ENCODE data around the gene TAOK1.
"Not testable (repeated sequence)": the region's sequence is repeated elsewhere in the genome, so short reads cannot be mapped to it uniquely, and the experiment has no call there.

The TAOK1 gene

GRCh38 chr17:29449865-29450671 lies 59.9 kb downstream of the TAOK1 start:
- no peak for DNase-seq

- no peak for DNase-seq
Observed at GRCh38 chr17:29451121-29451742, 61.1 kb downstream of the TAOK1 start.

DNA sequence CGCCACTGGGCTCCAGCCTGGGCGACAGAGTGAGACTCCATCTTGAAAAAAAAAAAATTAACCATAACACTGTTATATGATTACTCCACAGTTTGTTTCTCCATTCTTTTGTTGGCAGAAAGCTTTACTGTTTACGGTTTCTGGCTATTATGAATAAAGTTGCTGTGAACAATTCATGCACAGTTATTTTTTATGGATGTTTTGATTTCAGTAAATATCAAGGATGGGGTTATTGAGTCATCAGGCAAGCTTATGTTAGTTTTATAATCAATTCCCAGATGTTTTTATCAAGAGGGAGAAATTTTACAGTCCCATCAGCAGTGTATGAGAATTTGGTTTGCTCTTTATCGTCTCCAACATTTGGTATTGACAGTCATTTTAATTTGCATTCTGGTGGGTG lies 67.9 kb downstream of the TAOK1 start:
- no peak for DNase-seq

DNA sequence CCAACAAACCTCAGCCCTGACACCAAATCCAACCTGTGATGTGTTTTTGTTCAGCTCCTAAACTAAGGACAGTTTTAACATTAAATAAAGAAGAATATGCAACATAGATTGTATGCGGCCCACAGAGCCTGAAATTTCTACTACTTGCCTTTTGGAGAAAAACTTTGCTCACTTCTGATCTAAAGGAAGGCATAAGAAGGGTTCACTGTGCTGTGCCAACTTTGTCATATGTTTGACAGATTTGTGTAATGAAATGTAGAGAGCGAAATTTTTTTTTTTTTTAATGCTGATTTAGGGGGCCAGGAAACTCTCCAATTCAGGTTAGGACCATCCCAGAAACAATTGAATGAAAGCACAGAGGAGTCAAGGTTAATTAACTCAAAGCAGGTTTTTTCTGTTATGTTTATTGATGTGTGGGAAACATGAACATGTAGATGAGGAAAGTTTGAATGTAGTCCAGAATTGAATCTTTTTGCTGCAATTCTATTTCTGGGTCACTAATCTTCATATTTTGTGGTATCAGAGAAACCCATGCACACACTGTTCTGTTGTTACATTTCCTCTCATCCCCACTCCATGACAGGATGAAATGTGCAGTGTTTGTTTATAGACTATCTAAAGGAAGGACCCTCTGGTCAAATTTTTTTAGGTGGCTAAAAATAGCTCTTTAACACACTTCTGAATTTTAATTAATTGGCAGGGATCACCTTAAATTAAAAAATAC lies 71.5 kb downstream of the TAOK1 start:
- no peak for DNase-seq

GRCh38 chr17:29469276-29469675 lies 79.1 kb downstream of the TAOK1 start:
- DNase-seq = no peak

GRCh38 chr17:29473437-29473836 lies 83.3 kb downstream of the TAOK1 start:
- not testable (repeated sequence) for DNase-seq

DNA sequence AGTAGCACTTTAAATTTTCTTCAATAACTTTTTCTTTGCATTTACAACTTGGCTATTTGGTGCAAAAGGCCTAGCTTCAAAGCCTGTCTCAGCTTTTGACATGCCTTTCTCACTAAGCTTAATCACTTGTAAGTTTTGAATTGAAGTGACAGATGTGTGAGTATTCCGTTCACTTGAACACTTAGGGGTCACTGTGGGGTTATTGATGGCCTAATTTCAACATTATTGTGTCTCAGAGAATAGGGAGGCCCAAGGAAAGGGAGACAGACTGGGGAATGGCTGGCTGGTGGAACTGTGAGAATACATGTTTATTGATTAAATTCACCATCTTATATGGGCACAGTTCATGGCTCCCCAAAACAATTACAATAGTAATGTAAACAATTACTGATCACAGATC lies 84.1 kb downstream of the TAOK1 start:
- no peak for DNase-seq

DNA sequence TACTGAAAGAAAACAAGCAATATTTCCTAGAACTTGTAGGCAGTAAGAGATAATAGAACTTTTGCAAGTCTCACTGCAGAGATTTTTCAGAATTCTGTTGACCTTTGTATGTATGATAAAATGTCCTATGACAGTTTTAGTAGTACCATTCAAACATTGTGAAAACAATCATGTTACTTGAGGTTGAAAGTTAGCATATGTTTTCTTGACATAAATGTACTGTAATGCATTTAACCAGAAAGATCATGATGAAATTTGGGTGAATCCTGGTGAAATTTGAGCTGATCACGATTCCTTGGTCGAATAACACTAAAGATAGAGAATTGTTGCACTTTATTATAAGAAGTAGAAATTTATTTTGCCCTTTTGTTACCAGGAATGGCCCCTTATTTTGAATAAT lies 85.7 kb downstream of the TAOK1 start:
- DNase-seq = no peak

- not testable (repeated sequence) for DNase-seq
Observed at GRCh38 chr17:29480249-29480928, 90.2 kb downstream of the TAOK1 start.

DNA sequence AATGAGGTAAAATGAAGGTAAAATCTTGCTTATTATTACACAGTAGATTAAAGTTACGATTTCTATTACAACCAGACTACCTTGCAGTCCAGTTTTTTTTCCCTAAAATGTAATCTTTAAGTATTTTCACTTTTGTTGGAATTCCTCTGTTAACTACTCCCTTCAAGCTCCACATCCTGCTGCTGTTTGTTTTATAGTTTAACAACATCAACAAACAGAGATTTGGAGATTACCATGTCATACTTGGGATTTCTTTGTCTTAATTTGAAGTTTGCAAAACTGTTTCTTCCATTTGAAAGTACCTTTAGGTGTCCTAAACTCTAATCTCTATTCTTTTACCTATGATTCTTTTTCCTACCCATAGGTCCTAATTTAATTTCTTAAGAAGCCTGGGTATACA lies 93.3 kb downstream of the TAOK1 start:
- no peak for DNase-seq

DNA sequence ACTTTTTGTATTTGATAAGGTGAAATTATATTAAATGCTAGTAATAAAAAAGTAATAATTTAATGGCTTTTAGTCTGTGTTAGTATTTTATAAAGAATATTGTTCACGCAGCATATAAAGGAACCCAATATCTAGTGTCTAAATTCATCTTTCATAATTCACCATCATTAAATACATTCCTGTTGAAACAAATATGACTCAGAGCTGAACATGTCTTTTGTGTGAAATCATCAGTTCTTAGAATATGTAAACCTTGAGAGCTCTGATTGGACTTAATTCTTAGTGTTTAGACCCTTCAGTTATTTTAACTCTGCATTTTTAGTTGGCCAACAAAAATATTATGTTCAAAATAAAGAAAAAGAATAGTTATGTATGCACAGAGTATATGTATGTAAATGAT lies 104.8 kb downstream of the TAOK1 start:
- DNase-seq = no peak

DNA sequence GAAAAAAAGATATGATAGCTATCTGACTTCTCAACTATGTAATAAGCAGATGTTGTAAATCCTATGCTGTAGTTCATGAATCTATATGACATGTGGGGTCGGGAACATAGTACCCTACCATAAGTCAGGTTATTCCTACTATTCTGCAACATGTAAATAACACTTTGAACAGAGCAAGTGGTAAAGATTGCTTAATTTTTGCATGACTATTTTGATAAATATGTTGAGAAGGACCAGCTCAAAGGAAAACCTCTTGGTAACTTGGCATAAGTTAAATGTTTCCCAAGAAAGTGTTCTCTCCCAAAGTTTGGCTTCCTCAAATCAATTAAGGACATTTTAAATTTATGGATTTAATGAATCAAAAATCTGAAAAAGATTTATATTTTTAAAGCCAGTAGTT lies 114.5 kb downstream of the TAOK1 start:
- DNase-seq = no peak

GRCh38 chr17:29505836-29506235 lies 115.7 kb downstream of the TAOK1 start:
- DNase-seq = no peak

GRCh38 chr17:29510953-29511352 lies 120.8 kb downstream of the TAOK1 start:
- no peak for DNase-seq

DNA sequence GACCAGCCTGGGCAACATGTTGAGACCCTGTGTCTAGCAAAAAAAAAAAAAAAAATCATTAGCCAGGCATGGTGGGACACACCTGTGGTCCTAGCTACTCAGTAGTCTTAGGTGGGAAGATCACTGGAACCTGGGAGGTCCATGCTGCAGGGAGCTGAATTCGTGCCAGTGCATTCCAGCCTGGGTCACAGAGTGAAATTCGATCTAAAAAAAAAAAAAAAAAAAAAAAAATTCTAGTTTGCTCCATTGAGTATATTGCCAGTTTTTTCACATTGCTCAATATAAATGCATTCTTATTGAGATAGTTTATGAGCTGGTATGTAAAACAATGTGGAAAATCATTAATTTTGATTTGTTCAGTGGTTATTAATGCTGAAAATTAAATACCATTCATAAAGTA lies 124.6 kb downstream of the TAOK1 start:
- no peak for DNase-seq

GRCh38 chr17:29518359-29518758 lies 128.2 kb downstream of the TAOK1 start:
- no peak for DNase-seq

DNA sequence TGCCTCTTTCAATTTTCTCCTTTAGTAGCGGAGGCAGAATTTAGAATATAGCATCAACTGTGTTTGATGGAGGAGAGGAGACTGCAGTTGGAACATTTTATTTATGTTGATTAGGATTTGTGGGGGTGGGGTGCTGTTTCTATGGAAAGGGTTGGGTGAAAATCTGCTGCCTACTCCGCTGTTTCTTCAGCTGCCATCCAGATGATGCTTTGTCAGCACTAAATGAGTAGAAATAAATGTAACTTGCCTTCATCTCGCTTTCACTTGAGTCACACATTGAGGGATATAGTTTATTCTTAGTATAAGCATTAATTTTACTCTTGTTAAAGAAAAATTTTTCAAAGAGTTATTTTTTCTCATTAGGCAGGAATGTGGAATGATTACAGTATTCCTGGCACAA lies 134.5 kb downstream of the TAOK1 start:
- DNase-seq = no peak

DNA sequence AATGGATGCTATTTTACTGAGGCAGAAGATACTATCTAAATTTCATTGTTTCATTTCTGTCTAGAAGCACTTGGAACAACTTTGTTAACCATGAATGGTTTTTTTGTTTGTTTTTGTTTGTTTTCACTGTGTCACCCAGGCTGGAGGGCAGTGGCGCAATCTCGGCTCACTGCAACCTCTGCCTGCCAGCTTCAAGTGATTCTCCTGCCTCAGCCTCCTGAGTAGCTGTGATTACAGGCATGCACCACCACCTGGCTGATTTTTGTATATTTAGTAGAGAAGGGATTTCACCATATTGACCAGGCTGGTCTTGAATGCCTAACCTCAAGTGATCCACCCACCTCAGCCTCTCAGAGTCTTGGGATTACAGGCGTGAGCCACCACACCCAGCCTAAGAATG lies 136.2 kb downstream of the TAOK1 start:
- no peak for DNase-seq

DNA sequence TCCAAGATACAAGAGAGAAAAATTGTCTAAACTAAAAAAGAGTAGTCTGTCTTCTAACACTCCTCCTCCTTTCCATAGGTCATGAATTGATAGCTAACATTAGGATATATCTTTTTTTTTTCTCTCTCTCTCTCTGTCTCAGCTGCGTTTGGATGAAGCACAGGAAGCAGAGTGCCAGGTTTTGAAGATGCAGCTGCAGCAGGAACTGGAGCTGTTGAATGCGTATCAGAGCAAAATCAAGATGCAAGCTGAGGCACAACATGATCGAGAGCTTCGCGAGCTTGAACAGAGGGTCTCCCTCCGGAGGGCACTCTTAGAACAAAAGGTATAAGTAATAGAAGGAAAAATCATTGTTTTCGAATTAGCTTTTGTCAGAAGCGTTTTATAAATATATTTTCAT lies 143.8 kb downstream of the TAOK1 start:
- DNase-seq = no peak

GRCh38 chr17:29544066-29544465 lies 153.9 kb downstream of the TAOK1 start:
- no peak for DNase-seq

GRCh38 chr17:29546085-29546484 lies 155.9 kb downstream of the TAOK1 start:
- no peak for DNase-seq

- no peak for DNase-seq
Observed at GRCh38 chr17:29546830-29547229, 156.7 kb downstream of the TAOK1 start.

DNA sequence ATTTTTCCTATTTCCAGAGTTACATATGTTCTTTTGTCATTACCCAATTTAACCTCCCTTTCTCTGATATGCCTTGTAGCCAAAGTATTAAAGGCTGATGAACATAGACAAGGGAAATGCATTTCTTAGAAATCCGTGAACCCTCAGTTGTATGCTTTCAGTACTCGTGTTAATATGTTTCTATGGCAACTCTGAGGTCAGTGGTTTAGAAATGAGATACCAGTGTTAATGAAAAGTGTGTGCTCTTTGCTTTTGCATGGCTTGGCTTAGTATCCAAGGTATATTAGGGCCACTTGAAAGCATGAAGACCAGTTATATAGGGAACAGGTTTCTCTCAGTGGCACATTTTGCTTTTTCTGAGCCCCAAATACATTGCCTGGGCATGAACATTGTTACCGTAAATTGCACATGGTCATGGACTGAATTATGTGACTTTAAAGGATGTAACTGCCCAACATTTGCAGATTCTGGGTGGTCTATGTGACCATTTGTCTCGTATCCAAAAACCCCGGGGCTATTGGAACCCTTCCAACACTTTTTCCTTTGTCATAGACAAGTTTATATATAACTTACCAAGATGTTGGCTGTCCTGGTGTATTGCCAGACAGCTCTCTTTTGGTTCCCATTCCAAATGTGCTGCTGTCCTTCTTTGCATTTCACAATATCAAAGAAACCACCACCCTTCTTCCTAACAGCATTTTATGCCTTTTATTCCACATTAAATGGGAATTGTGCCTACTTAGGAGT lies 159.2 kb downstream of the TAOK1 start:
- peak; percentile 53 for DNase-seq
